Activated naive CD4-positive, alpha-beta T cell (primary cell): ENCODE data around the gene RNF149.

Source experiments
- DNase-seq, 4 experiments: peaks; one replicate each; lab custom pipeline; 2025; lab: John Stamatoyannopoulos, UW

RNF149 gene

DNA sequence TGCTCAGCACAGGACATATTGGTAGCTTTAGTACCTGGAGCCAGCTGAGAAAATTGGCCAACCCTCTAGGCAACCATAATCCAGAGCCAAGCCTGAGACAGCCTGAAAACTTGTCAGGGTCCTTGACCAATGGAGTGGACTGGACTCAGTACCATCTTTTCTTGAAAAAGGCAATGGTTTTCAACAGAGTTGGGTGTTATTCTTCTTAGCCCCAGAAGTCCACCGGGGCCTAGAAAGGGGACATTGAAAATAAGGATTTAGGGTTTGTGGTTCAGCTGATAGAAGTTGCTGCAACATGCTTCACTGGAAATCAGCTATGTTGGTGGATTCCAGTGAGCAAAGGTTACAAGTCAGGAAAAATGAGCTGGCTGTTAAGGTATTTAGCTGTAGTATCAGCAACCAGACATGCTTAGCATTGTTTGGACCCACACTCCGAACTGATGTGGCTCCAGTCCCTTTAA is 77.9 kb downstream of the RNF149 start:
- DNase-seq, result no peak
